H1 (cell line): ENCODE measurements around the gene KCNK13.
"Not testable (repeated sequence)": the region's sequence is repeated elsewhere in the genome, so short reads cannot be mapped to it uniquely, and the experiment has no call there.

Source experiments
- CREB1 ChIP-seq: IDR thresholded peaks from 2 replicates; pipeline ENCODE4 v1.6.1; 2012; ENCODE audit warnings: inconsistent platforms
- EGR1 ChIP-seq: IDR thresholded peaks from 2 replicates; pipeline ENCODE4 v1.6.1; 2011; ENCODE audit warnings: low read depth, low read length, borderline replicate concordance
- MAFK ChIP-seq: IDR thresholded peaks from 2 replicates; pipeline ENCODE4 v1.6.1; 2012; ENCODE audit warnings: low read depth, mild to moderate bottlenecking, improper control_type of control experiment, low read length
- TF ChIP-seq, protein P1 (sequence below), 3 experiments: IDR thresholded peaks; 1 replicate in 2 of 3; 2 replicates in 1 of 3; pipeline versions ENCODE4 v1.5.1 to v1.6.1; 2011; ENCODE audit warnings: low read length in 3 of 3, mild to moderate bottlenecking in 3 of 3, inconsistent platforms in 2 of 3, low read depth in 1 of 3, moderate library complexity in 1 of 3; ENCODE audit not compliant: insufficient read depth in 1 of 3; ENCODE audit errors: control extremely low read depth in 1 of 3

DNA sequence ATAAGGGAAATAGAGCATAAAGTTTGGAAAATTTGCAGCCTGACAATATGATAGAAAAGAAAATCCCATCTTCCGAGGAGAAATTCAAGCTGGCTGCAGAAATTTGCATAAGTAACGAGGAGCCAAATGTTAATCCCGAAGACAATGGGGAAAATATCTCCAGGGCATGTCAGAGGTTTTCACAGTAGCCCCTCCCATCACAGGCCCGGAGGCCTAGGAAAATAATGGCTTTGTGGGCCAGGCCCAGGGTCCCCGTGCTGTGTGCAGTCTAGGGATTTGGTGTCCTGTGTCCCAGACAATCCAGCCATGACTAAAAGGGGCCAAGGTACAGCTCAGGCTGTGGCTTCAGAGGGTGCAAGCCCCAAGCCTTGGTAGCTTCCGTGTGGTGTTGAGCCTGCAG is 27.7 kb downstream of the KCNK13 start:
- not testable (repeated sequence) for TF ChIP-seq CREB1, MAFK, EGR1
- TF ChIP-seq, protein P1, sequence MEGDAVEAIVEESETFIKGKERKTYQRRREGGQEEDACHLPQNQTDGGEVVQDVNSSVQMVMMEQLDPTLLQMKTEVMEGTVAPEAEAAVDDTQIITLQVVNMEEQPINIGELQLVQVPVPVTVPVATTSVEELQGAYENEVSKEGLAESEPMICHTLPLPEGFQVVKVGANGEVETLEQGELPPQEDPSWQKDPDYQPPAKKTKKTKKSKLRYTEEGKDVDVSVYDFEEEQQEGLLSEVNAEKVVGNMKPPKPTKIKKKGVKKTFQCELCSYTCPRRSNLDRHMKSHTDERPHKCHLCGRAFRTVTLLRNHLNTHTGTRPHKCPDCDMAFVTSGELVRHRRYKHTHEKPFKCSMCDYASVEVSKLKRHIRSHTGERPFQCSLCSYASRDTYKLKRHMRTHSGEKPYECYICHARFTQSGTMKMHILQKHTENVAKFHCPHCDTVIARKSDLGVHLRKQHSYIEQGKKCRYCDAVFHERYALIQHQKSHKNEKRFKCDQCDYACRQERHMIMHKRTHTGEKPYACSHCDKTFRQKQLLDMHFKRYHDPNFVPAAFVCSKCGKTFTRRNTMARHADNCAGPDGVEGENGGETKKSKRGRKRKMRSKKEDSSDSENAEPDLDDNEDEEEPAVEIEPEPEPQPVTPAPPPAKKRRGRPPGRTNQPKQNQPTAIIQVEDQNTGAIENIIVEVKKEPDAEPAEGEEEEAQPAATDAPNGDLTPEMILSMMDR (IDR thresholded peaks at IDR 0.05; ENCODE audit: control extremely low read depth in 1 of 3, insufficient read depth in 1 of 3, low read depth in 1 of 3, low read length in 3 of 3), result not testable (repeated sequence)
